Prostate gland (tissue), 2 donors: ENCODE results near the gene TMEM161A.
"Not testable (repeated sequence)": the region's sequence is repeated elsewhere in the genome, so short reads cannot be mapped to it uniquely, and the experiment has no call there.

Experiments
- POLR2A ChIP-seq: fragments of 450-650 bp; IDR thresholded peaks from one replicate; pipeline ENCODE4 v1.6.1; 2016; ENCODE audit warnings: antibody characterized with exemption, mild to moderate bottlenecking
- POLR2AphosphoS5 ChIP-seq: sonication (generic); formaldehyde crosslinking; IDR thresholded peaks from one replicate; pipeline ENCODE4 v1.6.1; 2017; ENCODE audit warnings: antibody characterized with exemption
- TF ChIP-seq, protein P1 (sequence below), 4 experiments: fragments of 200-600 bp in 2 of 4; fragments of 450-650 bp in 2 of 4; sonication (generic) in 2 of 4; IDR thresholded peaks; 1 replicate in 3 of 4; 2 replicates in 1 of 4; pipeline ENCODE4 v1.5.1; 2016 to 2019; ENCODE audit warnings: antibody characterized with exemption in 4 of 4, mild to moderate bottlenecking in 2 of 4, moderate library complexity in 2 of 4

- TF ChIP-seq POLR2AphosphoS5, POLR2A: not testable (repeated sequence)
- TF ChIP-seq, protein P1, sequence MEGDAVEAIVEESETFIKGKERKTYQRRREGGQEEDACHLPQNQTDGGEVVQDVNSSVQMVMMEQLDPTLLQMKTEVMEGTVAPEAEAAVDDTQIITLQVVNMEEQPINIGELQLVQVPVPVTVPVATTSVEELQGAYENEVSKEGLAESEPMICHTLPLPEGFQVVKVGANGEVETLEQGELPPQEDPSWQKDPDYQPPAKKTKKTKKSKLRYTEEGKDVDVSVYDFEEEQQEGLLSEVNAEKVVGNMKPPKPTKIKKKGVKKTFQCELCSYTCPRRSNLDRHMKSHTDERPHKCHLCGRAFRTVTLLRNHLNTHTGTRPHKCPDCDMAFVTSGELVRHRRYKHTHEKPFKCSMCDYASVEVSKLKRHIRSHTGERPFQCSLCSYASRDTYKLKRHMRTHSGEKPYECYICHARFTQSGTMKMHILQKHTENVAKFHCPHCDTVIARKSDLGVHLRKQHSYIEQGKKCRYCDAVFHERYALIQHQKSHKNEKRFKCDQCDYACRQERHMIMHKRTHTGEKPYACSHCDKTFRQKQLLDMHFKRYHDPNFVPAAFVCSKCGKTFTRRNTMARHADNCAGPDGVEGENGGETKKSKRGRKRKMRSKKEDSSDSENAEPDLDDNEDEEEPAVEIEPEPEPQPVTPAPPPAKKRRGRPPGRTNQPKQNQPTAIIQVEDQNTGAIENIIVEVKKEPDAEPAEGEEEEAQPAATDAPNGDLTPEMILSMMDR (IDR thresholded peaks at IDR 0.05): not testable (repeated sequence)
Measured at GRCh38 chr19:19173243-19173642, 35.0 kb upstream of the TMEM161A start.
